Measurements from ENCODE around the gene CNTRL.

CNTRL gene

DNA sequence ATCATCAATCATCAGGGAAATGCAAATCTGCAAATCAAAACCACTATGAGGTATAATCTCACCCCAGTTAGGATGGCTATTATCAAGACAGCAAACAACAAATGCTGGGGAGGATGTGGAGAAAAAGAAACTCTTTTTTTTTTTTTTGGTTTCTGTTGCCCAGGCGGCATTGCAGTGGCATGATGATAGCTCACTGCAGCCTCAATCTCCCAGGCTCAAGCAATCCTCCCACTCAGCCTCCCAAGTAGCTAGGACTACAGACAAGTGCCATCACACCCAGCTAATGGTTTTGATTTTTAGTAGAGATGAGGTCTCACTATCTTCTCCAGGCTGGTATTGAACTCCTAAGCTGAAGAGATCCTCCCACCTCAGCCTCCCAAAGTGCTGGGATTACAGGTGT lies 5.4 kb upstream of the CNTRL start:
- peaks cover 20% of the 10 kb centered on the region for H3K36me3 Mint-ChIP-seq (ENCODE audit: low read depth)
- H3K27ac Mint-ChIP-seq, result no peak overlapping the region
- H3K4me1 Mint-ChIP-seq, result peaks cover 13% of the 10 kb centered on the region
- H3K9me3 Mint-ChIP-seq, result peaks cover 15% of the 10 kb centered on the region
- H3K27me3 Mint-ChIP-seq (ENCODE audit: low read depth), result no peaks in the 10 kb centered on the region
- H3K4me3 Mint-ChIP-seq, result no peak overlapping the region
- no peak for TF ChIP-seq CTCF (IDR thresholded peaks at IDR 0.05; ENCODE audit: unreplicated experiment in 3 of 3)

GRCh38 chr9:121071370-121071755 lies 3.4 kb upstream of the CNTRL start:
- Mint-ChIP-seq H3K27me3 (ENCODE audit: low read depth) (no peaks in the 10 kb centered on the region), H3K27ac (no peak overlapping the region), H3K4me1 (peaks cover 19% of the 10 kb centered on the region), H3K36me3 (ENCODE audit: low read depth) (peaks cover 20% of the 10 kb centered on the region), H3K4me3 (peak overlapping the region in 2 of 3 experiments; percentile 6 to 61), H3K9me3 (peaks cover 15% of the 10 kb centered on the region)
- no peak for TF ChIP-seq CTCF (IDR thresholded peaks at IDR 0.05; ENCODE audit: unreplicated experiment in 3 of 3)

DNA sequence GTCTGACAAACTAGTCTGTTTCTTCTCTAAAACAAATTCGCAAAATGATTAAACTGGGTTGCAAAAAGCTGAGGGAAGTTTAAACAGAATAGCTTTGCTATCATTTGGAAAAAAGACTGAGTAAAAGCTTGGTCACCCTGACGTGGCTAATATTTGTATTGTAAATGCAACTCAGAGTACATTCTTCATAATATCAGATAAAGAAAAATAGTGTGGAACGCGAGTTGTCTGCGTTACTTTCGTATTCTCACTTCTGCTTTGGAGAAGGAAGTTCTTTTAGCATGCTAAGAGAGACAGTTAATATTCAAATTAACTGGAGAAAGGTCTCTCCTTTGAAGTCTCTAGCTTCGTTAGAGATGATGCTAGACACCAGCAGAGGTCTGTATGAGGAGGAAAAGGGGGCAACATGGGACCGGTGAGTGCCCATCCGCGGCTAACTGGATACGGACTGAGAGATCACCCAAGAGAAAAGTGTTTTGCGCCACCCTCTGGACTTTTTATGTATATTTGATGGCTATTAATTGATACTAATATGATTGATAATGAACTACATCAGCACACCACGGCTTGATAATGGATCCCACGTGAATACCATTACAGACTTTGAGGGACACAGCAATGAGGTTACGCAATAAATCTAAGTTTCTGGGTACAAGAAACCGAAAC lies 2.9 kb upstream of the CNTRL start:
- H3K9me3 Mint-ChIP-seq, result peaks cover 15% of the 10 kb centered on the region
- peaks cover 19% of the 10 kb centered on the region for H3K4me1 Mint-ChIP-seq
- H3K27ac Mint-ChIP-seq, result peak overlapping the region in 2 of 3 experiments; percentile 10 to 15
- no peaks in the 10 kb centered on the region for H3K27me3 Mint-ChIP-seq (ENCODE audit: low read depth)
- TF ChIP-seq CTCF (IDR thresholded peaks at IDR 0.05; ENCODE audit: unreplicated experiment in 3 of 3), result no peak
- H3K4me3 Mint-ChIP-seq, result peak overlapping the region; percentile 19 to 61 (median 40)
- peaks cover 18% of the 10 kb centered on the region for H3K36me3 Mint-ChIP-seq (ENCODE audit: low read depth)

GRCh38 chr9:121073038-121073437 lies 1.7 kb upstream of the CNTRL start:
- peaks cover 11% of the 10 kb centered on the region for H3K9me3 Mint-ChIP-seq
- peaks cover 19% of the 10 kb centered on the region for H3K4me1 Mint-ChIP-seq
- peaks cover 12% of the 10 kb centered on the region for H3K36me3 Mint-ChIP-seq (ENCODE audit: low read depth)

DNA sequence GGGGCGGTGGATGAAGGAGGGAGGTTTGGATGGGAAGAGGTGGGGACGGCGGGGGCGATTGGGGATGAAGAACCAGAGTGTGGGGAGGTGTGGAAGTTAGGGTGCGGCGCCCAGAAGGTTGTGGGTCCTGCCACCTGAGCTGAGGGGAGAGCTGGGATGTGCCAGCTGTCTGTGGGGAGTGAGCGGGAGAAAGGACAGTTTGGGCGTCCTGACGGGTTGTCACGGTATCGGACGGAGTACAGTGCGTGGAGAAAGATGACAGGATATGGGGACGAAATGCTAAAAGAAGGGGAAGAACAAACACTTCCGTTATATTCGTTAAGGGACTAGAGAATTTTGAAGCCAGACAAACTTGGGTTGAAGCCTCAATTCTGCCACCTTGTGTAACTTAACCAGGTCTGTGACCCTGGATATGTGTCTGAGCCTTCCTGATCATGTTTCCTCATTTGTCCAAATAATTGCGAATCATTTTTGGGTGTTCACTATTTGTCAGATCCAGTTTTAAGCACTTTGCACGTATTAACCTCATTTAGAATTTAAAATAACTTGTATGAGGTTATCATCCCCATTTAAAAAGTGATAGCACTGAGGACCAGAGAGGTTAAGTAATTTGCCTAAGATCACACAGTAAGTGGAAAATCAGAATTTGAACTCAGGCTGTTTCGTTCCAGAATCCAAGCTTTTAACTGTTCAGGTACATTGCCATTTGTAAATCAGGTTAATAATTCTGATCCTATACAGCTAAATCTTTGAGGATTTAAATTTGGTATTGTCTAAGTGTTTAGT lies 689 bp downstream of the CNTRL start:
- Mint-ChIP-seq H3K4me3 (peak overlapping the region; percentile 98 to 100 (median 98)), H3K27ac (peak overlapping the region; percentile 84 to 98 (median 97)), H3K36me3 (ENCODE audit: low read depth) (no peaks in the 10 kb centered on the region), H3K27me3 (ENCODE audit: low read depth) (no peaks in the 10 kb centered on the region), H3K9me3 (no peaks in the 10 kb centered on the region), H3K4me1 (peaks cover 19% of the 10 kb centered on the region)
- no peak for TF ChIP-seq CTCF (IDR thresholded peaks at IDR 0.05; ENCODE audit: unreplicated experiment in 3 of 3)

More at GRCh38 chr9:121073038-121073437, 1.7 kb upstream of the CNTRL start:
- peak overlapping the region in 2 of 3 experiments; percentile 74 to 97 for H3K27ac Mint-ChIP-seq
- H3K4me3 Mint-ChIP-seq, result peak overlapping the region; percentile 70 to 100 (median 98)
- no peaks in the 10 kb centered on the region for H3K27me3 Mint-ChIP-seq (ENCODE audit: low read depth)
- TF ChIP-seq CTCF (IDR thresholded peaks at IDR 0.05; ENCODE audit: unreplicated experiment in 3 of 3), result no peak
